Activated CD4-positive, alpha-beta T cell treated with anti-CD3 and anti-CD28 coated beads, Interleukin-10, Interleukin-2, amounts not matched to agents 100 ng/mL and 50 ng/mL, durations not matched to agents 16 hours and 8 hours (primary cell): ENCODE results near the gene ST3GAL6.
A peak's percentile ranks its signal among the peaks of the same experiment; 100 is the strongest.
"Not testable (repeated sequence)": the region's sequence is repeated elsewhere in the genome, so short reads cannot be mapped to it uniquely, and the experiment has no call there.

Source experiments
- DNase-seq: peaks from one replicate; pipeline ENCODE4 v3.0.0-alpha.2; 2020

Gene ST3GAL6

DNA sequence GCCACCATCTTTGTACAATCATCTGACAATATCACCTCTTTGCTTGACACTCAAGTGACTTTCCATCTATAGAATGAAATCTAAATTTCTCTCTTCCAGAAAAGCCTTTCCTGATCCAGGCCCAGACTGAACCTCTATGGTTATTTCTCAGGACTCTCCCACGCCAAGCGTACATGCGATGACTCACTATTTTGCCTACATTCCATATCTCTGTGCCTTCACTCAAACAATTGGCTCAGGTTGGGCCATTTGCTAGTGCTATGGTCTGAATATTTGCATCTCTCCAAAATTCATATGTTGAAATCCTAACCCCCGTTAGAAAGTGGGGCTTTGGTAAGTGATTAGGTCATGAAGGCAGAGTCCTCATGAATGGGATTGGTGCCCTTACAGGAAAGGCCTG is 43.9 kb downstream of the ST3GAL6 start:
- no peak for DNase-seq

DNA sequence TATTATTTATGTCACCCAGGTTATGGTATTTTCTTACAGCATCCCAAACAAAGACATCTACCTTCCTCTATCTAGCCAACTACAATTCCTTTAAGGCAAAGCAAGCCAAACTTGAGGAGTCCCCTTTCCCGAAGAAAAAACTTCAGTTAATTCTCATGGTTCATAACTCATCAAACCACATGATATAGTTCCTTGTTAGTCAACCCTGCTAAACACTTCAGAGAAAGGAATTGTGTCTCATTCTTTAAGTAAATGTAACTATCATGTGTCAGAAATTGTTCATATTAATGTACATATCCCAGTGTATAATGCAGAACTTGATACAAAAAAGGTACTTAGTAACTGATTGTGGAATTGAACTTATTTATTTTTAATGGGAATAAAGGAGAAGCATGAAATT is 44.4 kb downstream of the ST3GAL6 start:
- no peak for DNase-seq

DNA sequence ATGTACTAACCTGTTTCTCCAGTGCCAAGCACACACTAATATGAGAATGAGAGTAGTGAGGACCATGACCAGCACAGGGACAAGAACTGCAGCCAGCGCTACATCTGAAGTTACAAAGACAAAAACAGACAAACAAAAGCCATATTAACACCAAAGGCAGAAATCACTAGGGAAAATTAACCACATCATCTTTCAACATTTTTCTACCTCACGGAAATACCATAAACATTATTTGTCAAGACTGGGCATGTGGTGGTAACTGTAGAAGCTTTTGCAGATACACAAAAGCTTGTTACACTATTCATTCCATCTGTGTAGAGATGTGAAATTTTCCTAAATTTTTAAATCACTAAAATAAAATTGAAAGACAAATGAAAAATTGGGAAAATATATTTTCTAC is 44.9 kb downstream of the ST3GAL6 start:
- no peak for DNase-seq

DNA sequence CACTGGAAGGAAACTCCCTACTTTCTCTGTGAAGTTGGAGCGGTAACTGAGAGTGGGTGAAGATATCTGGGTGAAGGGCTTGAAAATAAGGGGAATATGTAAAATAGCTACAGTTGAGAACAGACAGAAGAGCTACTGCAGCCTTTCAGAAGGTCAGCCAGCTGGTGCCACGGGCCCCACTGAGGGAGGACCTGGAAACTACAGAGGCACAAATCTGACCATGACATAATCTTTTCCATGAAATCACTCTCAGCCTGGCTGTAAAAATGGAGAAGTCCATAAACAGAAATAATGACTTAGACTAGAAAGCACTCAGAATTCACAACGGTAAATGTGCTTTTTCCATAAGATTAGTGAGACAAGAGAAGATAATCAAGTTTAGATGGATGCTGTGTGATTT is 46.4 kb downstream of the ST3GAL6 start:
- no peak for DNase-seq

DNA sequence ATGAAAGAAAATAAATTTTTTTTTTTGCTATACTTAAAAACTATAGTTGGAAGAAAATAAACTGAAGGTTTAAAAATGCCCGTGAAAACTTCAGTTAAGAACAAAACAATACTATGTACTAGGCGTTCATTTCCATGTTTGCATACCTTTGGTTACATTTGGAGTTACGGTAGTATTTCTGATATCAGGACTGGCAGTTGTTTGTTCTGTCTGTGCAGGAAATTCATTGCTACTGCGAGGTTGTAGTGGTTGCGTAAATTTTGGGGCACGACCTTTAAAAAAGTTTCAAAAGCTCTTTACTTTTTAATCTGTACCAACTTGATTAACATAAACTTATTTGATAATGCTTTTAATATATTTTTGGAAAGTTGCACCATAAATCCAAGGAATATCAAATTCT is 47.9 kb downstream of the ST3GAL6 start:
- no peak for DNase-seq

DNA sequence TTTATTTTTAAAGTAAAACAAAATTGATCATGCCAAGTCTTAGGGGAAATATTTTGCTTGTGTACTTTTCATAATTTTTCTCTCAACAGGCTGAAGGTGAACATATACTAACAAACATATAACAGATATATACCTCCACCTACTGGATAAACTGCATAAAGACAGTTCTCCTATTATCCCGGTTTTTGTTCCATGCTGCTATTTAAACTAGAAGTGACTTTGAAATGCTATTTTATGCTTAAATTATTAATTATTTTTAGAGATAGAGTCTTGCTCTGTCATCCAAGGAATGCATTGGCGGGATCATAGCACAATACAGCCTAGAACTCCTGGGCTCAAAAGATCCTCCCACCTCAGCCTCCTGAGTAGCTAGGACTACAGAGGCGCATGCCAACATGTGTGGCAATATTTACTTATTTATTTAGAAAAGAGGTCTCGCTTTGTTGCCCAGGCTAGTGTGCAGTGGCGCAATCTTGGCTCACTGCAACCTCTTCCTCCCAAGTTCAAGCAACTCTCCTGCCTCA is 49.8 kb downstream of the ST3GAL6 start:
- DNase-seq: peak; percentile 13

DNA sequence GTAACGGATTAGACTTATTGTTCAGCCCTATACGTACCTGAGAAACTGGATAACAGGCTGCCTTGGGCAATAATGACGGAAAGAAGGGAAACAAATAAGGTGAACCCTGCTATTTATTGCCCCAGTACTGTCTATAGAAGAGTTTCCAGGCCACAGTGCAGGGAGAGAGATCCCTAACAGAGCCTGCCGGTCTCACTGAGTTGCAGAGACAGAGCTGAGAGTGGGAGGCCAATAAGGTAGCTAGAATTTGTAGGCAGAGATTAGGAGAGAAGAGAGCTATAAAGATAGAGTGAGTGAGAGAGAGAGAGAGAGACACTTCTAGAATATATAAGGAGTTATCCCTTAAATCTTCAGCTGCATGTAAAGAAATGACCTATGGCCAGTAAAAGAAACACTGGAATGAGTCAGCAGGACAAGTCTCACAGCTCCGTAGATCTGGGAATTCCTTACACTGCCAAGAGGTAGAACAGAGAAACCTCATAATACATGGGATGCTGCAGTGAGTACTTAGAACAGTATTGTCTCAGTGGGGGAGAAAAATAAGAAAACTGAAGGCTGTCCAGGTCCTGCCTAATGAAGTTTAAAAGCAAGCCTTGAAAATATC is 51.8 kb downstream of the ST3GAL6 start:
- no peak for DNase-seq

DNA sequence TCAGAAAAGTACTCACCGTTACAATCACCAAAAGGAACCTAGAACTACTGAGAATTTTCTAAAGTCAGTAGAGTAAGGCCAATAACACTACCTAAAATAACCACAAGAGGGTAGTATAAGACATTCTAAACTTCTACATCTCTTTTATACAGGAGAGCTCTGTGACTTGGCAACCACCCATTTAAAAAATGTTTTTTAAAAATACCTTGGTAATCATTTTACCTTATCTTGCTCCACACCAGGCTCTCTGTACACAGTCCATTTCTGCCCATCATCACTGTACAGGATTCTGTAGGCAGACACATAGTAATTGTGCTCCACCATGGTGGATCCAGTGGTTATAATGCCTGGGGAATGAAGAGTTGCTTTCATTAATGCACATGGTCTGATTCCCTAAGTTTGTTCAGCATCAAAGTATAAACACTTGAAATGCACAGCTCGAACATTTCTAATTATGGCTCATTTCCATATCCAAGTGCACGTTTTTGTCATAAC is 54.5 kb downstream of the ST3GAL6 start:
- DNase-seq: peak; percentile 48

DNA sequence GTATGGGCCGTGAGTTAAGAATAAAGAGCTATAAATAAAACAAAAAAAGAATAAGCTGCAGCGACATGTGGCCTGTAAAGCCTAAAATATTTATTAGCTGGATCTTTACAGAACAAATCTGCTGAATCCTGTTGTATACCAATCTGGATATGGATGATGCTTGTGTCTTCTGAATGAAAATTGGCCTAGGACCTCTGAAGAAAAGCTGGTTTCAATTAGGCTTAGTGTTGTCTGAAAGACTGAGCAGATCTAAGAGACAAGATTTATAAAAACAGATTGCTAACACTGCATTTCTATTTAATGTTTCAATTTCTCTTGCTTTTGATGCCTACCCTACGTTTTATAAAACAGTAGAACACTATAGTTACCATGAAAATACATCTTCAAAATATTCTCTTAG is 57.9 kb downstream of the ST3GAL6 start:
- DNase-seq: no peak

DNA sequence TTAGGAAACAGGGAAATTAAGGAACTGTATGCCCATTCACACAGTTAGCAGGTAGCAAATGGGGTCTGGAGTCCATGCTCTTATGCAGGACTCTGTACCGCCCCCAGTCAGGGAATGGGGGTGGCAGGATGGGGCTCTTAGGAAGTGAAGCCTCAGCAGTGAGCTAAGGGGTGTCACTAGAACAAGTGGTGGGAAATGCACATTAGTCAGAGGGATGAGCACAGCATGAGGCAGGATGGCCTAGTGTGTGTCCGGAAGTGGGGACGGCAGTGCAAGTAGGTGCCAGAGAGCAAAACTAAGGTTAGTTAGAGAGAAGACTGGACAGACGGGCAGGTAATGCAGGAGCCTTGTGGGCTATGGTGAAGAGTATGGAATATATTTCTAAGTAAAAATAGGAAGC is 60.7 kb downstream of the ST3GAL6 start:
- no peak for DNase-seq

DNA sequence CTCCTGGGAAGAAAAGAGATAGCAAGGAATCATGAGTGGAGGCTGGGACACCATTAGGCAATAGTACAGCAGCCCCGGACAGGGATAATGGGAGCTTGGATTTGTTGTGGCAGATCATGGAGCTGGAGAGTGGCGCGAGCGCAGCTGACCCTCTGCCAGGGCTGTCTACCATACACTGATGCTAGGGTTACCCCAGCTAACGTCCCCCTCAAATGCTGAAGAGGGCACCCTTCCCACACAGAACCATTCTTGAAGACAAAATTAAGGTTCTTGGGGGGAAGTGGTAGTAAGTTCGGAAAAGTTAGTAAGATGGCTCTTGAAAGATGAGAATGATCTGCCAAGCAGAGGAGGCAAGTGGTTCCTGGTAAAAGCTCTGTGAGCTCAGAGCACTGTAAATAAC is 61.1 kb downstream of the ST3GAL6 start:
- DNase-seq: no peak

DNA sequence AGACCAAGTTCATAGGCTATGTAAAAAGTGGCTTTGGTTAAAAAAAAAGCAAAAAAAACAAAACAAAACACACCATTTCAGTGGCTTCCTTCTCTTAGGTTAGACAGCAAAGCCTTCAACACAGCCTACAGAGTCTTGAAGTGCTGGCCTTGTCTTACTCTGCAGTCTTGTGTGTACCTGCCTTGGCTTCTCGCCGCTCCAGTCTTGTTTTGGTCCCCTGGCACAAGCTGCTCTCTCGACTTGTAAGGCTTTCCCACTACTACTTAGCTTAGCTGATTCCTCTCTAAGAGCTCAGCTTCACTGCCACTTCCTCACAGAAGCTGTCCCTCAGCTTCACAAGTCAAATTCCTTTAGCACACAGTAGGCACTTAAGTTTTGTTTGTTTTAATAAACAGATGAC is 63.0 kb downstream of the ST3GAL6 start:
- DNase-seq: no peak

DNA sequence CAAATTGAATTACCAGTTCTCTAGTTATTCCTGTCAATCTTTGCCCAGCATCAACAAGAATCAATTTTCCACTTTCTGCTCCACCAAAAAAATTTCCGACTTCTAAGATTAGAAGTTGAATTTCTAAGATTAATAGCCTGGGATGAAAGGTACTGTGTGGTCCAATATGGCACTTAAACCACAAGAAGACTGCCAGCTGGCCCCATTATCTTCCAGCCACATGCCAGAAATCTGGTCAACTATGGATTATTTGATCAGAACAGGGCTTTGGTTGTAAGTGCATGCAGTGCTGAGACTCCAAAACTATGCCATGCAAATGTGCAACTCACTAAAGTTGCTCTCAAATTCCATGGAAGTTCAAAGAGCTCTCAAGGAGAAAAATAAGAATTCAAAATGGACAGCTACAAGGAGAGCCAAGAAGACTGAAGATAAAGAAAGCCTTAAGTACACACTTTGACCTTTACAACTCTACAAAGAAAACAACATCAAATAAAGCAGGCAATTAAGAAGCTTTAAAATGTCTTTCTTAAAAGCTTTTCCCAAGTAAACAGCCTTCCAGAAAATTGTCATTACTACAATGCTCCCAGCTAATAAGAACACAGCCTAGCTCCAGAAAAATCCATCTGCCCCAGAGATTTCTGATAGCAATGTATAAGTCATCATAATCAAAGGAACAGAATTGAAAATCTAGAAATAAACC is 64.2 kb downstream of the ST3GAL6 start:
- no peak for DNase-seq

DNA sequence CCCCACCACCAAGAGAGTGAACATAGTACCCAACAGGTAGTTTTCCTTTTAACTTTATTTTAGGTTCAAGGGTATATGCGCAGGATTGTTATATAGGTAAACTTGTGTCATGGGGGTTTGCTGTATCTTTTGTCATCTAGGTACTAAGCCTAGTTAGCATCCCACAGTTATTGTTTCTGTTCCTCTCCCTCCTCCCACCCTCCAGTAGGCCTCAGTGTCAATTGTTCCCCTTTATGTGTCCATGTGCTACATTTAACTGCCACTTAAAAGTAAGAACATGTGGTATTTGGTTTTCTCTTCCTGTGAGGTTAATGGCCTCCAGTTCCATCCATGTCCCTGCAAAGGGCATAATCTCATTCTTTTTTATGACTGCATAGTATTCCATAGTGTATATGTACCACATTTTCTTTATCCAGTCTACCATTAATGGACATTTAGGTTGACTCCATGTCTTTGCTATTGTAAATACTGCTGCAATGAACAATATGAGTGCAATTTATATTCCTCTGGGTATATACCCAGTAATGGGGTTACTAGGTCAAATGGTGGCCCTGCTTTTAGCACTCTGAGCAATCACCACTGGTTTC is 66.2 kb downstream of the ST3GAL6 start:
- DNase-seq: no peak

DNA sequence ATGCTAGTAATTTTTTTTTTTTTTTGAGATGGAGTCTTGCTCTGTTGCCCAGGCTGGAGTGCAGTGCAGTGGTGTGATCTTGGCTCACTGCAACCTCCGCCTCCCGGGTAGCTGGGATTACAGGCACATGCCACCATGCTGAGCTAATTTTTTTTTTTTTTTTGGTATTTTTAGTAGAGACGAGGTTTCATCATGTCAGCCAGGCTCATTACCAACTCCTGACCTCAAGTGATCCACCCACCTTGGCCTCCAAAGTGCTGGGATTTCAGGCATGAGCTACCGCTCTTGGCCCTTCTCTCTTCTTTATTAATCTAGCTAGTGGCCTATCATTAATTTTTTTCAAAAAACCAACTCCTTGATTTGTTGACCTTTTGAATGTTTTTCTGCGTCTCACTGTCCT is 67.9 kb downstream of the ST3GAL6 start:
- DNase-seq: not testable (repeated sequence)

DNA sequence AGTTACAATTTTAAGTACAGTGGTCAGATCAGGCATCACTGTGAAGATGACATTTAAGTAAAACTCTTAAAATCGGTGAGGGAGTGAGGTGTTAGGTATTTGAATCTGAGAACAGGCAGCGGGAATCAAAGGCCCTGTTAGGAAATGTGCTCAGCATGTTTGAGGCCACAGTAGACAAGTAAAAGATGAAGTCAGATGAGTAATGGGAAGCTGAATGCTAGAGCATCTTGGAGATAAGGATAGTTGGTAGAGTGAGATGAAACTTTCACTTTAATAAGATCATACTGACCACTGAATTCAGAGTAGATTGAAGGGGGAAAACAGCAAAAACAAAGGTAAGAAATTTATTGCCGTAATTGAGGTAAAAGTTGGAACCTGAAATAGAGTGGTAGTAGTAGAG is 76.7 kb downstream of the ST3GAL6 start:
- no peak for DNase-seq

DNA sequence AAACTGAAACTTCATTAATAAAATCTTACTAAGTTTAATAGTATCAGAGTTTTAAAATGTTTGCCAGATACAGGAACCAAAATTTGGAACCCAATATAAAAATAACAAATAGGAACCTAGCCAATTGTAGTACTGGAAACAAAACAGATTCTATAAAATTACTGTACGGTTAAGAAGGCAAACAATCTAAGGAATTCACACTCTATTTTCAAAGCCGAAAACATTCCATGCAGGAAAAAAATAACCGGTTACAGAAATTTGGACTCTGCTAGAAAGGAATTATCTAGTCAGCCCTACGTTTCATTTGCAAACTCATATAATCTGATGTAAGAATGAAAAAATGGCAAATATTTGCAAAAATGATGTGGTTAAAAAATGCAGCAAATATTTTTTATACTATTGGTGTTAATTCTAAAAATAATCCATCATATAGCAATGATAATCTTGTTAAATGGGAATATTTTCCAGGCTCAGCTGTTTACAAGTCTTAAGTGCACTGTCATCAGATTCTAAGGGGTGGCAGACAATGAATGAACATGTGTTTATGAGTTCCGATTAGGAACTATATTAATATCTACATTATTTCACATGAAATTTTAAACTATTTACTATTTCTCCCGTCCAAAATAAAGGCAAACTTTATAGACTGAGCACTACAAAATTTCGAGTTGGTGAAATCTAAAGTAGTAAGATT is 80.3 kb downstream of the ST3GAL6 start:
- no peak for DNase-seq
